ENCODE data around the gene FXN. TPM values are rescaled to one million over a fixed set of nuclear protein-coding genes. Genes with fewer than 3 reads are reported as not detected.
A peak's percentile ranks its signal among the peaks of the same experiment; 100 is the strongest.
"Not testable (repeated sequence)": the region's sequence is repeated elsewhere in the genome, so short reads cannot be mapped to it uniquely, and the experiment has no call there.

FXN gene
- total and polyA plus RNA-seq, 12 donors = 7.8 to 41.8 (median 35.0) TPM

DNA sequence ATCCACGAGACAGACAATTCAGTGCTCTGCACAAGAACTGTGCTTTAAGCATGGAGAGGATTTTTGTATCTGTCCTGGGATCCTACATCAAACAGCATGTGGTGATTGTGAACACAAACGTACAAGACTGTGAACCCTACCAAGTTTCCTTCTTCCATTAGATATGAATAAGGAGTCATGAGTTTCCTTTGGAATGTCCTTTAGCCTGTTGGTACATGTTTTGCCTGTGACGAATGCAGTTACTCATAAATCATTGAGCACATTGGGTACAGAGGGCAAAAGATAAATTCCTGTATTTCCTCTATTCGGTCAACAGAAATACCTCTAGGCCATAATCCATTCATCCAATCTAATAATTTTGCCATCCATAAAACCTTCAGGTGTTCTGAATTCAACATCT lies 61.5 kb downstream of the FXN start:
- peak in 1 of 8 donors; percentile 16 for ATAC-seq
- Histone ChIP-seq H3K9me3 (no peaks in the 10 kb centered on the region), H3K4me1 (peaks cover 0 to 6% (median 0%) of the 10 kb centered on the region in 9 donors), H3K27ac (no peak overlapping the region), H3K36me3 (no peaks in the 10 kb centered on the region), H3K4me3 (no peak overlapping the region), H3K27me3 (no peaks in the 10 kb centered on the region)
- WGBS, 2 donors = 82 to 92% methylated on average over 4 of the region's 4 CpGs
- TF ChIP-seq, protein P1, sequence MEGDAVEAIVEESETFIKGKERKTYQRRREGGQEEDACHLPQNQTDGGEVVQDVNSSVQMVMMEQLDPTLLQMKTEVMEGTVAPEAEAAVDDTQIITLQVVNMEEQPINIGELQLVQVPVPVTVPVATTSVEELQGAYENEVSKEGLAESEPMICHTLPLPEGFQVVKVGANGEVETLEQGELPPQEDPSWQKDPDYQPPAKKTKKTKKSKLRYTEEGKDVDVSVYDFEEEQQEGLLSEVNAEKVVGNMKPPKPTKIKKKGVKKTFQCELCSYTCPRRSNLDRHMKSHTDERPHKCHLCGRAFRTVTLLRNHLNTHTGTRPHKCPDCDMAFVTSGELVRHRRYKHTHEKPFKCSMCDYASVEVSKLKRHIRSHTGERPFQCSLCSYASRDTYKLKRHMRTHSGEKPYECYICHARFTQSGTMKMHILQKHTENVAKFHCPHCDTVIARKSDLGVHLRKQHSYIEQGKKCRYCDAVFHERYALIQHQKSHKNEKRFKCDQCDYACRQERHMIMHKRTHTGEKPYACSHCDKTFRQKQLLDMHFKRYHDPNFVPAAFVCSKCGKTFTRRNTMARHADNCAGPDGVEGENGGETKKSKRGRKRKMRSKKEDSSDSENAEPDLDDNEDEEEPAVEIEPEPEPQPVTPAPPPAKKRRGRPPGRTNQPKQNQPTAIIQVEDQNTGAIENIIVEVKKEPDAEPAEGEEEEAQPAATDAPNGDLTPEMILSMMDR (IDR thresholded peaks at IDR 0.05) = no peak
- DNase-seq = no peak
- intact Hi-C loops (cut with DNase I) = no loop called here

DNA sequence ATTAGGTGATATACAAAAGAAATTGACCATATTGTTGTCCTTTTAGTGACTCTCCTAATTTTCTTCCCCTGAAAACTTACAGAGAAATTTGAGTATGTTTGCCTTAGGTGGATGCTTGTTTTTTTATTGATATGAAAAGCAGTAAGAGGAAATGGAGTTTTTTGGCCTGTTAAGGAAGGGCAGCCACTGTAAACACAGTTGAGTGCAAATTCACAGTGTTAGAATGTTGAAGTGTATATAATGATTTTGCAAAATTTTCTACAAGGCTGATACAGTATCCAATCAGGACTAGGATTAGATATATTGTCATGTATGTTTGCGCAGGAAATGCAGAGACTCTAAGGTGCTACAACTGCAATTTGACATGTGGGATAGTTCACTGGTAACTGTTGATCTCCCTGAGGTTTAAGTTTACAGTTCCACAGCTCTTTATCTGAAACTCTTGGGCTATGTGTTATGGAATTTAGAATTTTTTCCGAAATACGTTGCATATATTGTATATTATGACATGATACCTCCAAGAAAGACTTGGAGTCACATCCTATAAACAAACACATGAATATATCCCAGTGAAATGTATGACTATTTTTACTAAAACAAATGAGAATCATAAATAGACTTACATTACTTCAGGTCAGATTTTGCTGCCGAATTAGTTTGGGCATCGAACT lies 62.5 kb downstream of the FXN start:
- no peak overlapping the region for H3K4me3 ChIP-seq
- DNase-seq (no peak), ATAC-seq (no peak)
- intact Hi-C loops (cut with DNase I) = no loop called here
- no peaks in the 10 kb centered on the region for H3K27me3 ChIP-seq
- 88 to 91% methylated on average over 5 of the region's 5 CpGs for WGBS, 2 donors
- no peak overlapping the region for H3K27ac ChIP-seq
- no peaks in the 10 kb centered on the region for H3K9me3 ChIP-seq
- TF ChIP-seq, protein P1 (IDR thresholded peaks at IDR 0.05) = no peak
- H3K4me1 ChIP-seq = no peaks in the 10 kb centered on the region
- no peaks in the 10 kb centered on the region for H3K36me3 ChIP-seq

DNA sequence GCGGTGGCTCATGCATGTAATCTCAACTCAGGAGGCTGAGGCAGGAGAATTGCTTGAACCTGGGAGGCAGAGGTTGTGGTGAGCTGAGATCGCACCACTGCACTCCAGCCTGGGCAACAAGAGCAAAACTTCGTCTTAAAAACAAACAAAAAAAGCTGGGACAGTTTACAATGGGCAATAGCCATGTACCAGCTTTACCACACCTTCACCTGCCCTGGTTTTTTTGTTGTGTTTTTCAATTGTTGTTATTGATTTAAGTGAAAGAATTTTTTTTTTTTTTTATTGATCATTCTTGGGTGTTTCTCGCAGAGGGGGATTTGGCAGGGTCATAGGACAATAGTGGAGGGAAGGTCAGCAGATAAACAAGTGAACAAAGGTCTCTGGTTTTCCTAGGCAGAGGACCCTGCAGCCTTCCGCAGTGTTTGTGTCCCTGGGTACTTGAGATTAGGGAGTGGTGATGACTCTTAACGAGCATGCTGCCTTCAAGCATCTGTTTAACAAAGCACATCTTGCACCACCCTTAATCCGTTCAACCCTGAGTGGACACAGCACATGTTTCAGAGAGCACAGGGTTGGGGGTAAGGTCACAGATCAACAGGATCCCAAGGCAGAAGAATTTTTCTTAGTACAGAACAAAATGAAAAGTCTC lies 67.9 kb downstream of the FXN start:
- WGBS, 2 donors = 92 to 100% methylated on average over 4 of the region's 7 CpGs
- not testable (repeated sequence) for H3K9me3 ChIP-seq, H3K27ac ChIP-seq

DNA sequence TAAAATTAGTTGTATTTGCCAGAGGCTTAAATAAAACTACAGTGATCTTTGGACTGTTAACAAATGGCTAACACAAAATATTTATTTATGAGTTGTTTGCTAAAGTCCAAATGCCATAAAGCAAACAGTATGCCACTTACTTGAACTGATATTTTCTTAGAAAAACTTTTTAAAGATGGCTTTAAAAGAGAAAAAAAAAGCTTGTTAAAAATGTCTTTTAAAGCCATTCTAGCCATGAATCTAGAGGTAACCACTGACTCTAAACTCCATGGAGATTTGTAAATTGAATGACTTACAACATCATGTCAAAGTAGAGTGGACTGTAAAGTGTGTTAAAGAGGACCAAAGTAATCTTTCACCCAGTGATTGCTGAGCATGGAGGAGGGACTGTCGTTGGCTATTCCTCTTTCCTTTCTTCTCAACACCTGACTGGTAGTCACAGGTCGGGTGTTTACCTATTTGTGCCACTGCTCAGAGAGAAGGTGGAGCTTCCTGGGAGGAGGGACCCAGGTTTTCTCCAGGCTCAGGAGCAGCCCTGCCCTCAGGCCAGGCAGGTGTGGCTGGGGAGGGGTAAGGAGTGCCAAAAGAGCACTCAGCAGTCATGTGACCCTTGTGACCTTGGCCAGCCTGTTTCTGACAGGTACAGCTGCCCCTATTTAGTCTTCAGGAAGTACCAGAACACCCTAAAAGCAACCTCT lies 69.4 kb downstream of the FXN start:
- Histone ChIP-seq H3K36me3 (no peaks in the 10 kb centered on the region), H3K4me1 (no peaks in the 10 kb centered on the region), H3K27ac (no peak overlapping the region), H3K4me3 (no peak overlapping the region), H3K9me3 (no peaks in the 10 kb centered on the region), H3K27me3 (no peaks in the 10 kb centered on the region)
- TF ChIP-seq, protein P1 (IDR thresholded peaks at IDR 0.05) = no peak
- 62 to 67% methylated on average over 2 of the region's 2 CpGs for WGBS, 2 donors
- intact Hi-C loops (cut with DNase I) = no loop called here
- DNase-seq (no peak), ATAC-seq (peak in 1 of 8 donors; percentile 20)

More for the DNA sequence above, 67.9 kb downstream of the FXN start:
- H3K27me3 ChIP-seq; H3K36me3 ChIP-seq; ATAC-seq; H3K4me3 ChIP-seq; H3K4me1 ChIP-seq; DNase-seq; intact Hi-C loops (cut with DNase I): not testable (repeated sequence)
